AG09309 (cell line): ENCODE measurements around the gene ZNF74.
"Not testable (repeated sequence)": the region's sequence is repeated elsewhere in the genome, so short reads cannot be mapped to it uniquely, and the experiment has no call there.

ENCODE experiments used
- DNase-seq: peaks from one replicate; pipeline ENCODE4 v3.0.0-alpha.2; 2010; ENCODE audit warnings: low read depth
- H3K4me3 ChIP-seq: 2 replicates; pipeline ENCODE4 v1.5.1; 2011; ENCODE audit warnings: mild to moderate bottlenecking, low read depth, low read length, moderate library complexity; ENCODE audit not compliant: control insufficient read depth
- TF ChIP-seq, protein P1 (sequence below): IDR thresholded peaks from 2 replicates; pipeline ENCODE4 v1.5.1; 2011; ENCODE audit warnings: mild to moderate bottlenecking, low read depth, low read length, inconsistent platforms; ENCODE audit not compliant: insufficient read depth, control insufficient read depth; ENCODE audit errors: missing control alignments

ZNF74 gene

GRCh38 chr22:20450551-20450906 lies 56.6 kb downstream of the ZNF74 start:
- H3K4me3 ChIP-seq = no peak overlapping the region
- no peak for DNase-seq
- TF ChIP-seq, protein P1, sequence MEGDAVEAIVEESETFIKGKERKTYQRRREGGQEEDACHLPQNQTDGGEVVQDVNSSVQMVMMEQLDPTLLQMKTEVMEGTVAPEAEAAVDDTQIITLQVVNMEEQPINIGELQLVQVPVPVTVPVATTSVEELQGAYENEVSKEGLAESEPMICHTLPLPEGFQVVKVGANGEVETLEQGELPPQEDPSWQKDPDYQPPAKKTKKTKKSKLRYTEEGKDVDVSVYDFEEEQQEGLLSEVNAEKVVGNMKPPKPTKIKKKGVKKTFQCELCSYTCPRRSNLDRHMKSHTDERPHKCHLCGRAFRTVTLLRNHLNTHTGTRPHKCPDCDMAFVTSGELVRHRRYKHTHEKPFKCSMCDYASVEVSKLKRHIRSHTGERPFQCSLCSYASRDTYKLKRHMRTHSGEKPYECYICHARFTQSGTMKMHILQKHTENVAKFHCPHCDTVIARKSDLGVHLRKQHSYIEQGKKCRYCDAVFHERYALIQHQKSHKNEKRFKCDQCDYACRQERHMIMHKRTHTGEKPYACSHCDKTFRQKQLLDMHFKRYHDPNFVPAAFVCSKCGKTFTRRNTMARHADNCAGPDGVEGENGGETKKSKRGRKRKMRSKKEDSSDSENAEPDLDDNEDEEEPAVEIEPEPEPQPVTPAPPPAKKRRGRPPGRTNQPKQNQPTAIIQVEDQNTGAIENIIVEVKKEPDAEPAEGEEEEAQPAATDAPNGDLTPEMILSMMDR = no peak

DNA sequence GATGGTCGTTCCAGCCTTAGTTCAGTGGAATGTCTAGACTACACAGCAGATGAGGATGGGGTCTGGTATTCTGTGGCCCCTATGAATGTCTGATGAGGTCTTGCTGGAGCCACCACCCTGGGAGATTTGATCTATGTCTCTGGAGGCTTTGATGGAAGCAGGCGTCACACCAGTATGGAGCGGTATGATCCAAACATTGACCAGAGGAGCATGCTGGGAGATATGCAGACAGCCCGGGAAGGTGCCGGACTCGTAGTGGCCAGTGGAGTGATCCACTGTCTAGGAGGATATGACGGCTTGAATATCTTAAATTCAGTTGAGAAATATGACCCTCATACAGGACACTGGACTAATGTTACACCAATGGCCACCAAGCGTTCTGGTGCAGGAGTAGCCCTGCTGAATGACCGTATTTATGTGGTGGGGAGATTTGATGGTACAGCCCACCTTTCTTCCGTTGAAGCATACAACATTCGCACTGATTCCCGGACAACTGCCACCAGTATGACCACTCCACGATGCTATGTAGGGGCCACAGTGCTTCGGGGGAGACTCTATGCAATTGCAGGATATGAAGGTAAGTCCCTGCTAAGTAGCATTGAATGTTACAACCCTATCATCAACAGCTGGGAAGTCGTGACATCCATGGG lies 57.3 kb downstream of the ZNF74 start:
- not testable (repeated sequence) for DNase-seq, H3K4me3 ChIP-seq

DNA sequence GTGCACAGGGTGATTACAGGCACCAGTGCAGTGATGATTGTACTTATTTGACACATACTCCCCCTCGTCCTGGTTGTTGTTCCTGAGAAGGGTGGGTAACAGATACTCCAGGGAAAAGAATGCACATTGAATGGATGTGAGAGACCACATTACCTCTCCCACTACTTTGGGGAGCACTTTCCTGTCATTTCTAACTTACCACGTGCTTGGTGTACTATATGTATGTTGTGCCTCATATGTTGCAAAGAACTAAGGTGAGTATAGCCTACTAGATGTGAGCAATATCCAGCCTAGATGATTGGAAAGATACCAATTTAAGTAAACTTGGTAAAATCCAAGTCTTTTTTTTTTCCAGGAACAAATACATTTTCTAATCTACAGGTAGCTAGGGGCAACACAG lies 58.0 kb downstream of the ZNF74 start:
- no peak overlapping the region for H3K4me3 ChIP-seq
- no peak for DNase-seq
- TF ChIP-seq, protein P1 = no peak

- no peak overlapping the region for H3K4me3 ChIP-seq
- TF ChIP-seq, protein P1 = no peak
- no peak for DNase-seq
These were observed 59.3 kb downstream of the ZNF74 start for GRCh38 chr22:20453222-20453621.

- no peak for DNase-seq
- no peak overlapping the region for H3K4me3 ChIP-seq
- TF ChIP-seq, protein P1 = no peak
These were observed 61.7 kb downstream of the ZNF74 start for GRCh38 chr22:20455709-20456063.

GRCh38 chr22:20456064-20456721 lies 62.2 kb downstream of the ZNF74 start:
- peak; percentile 57 for DNase-seq
- no peak overlapping the region for H3K4me3 ChIP-seq
- TF ChIP-seq, protein P1 = peak; percentile 96

GRCh38 chr22:20456722-20457076 lies 62.7 kb downstream of the ZNF74 start:
- H3K4me3 ChIP-seq = no peak overlapping the region
- TF ChIP-seq, protein P1 = no peak
- DNase-seq = no peak
